Uterus (tissue), 4 donors: Measurements from ENCODE around the gene TICRR. TPM values are rescaled to one million over a fixed set of nuclear protein-coding genes. Genes with fewer than 3 reads are reported as not detected.

ENCODE experiments used
- DNase-seq, 2 donors: peaks; one replicate each; pipeline ENCODE4 v3.0.0-alpha.2; 2019 to 2020
- H3K27ac ChIP-seq, 2 donors: fragments of 200-600 bp; sonication (generic); 1 replicate in 1 of 2; 2 replicates in 1 of 2; pipeline ENCODE4 v1.5.1; 2016 to 2018
- H3K27me3 ChIP-seq, 2 donors: fragments of 200-600 bp; sonication (generic); one replicate each; pipeline ENCODE4 v1.5.1; 2018 to 2019; ENCODE audit warnings: control low read depth in 1 of 2
- H3K36me3 ChIP-seq, 2 donors: fragments of 200-600 bp; sonication (generic); one replicate each; pipeline ENCODE4 v1.5.1; 2019; ENCODE audit warnings: control low read depth in 1 of 2
- H3K4me1 ChIP-seq, 2 donors: fragments of 200-600 bp; sonication (generic); one replicate each; pipeline ENCODE4 v1.5.1; 2018 to 2019; ENCODE audit warnings: control low read depth in 1 of 2
- H3K4me3 ChIP-seq, 2 donors: fragments of 200-600 bp; sonication (generic); 1 replicate in 1 of 2; 2 replicates in 1 of 2; pipeline ENCODE4 v1.5.1; 2018 to 2019; ENCODE audit warnings: mild to moderate bottlenecking in 1 of 2
- H3K9me3 ChIP-seq, 2 donors: fragments of 200-600 bp; sonication (generic); one replicate each; pipeline ENCODE4 v1.5.1; 2019; ENCODE audit warnings: control low read depth in 1 of 2
- CTCF ChIP-seq, 4 experiments: fragments of 200-600 bp in 2 of 4; fragments of 450-650 bp in 2 of 4; sonication (generic) in 2 of 4; IDR thresholded peaks; one replicate each; pipeline ENCODE4 v1.5.1; 2016 to 2019; ENCODE audit warnings: antibody characterized with exemption in 4 of 4, mild to moderate bottlenecking in 2 of 4, moderate library complexity in 1 of 4
- POLR2A ChIP-seq, 2 donors: fragments of 450-650 bp; IDR thresholded peaks; one replicate each; pipeline ENCODE4 v1.6.1; 2016; ENCODE audit warnings: antibody characterized with exemption in 2 of 2, mild to moderate bottlenecking in 1 of 2, moderate library complexity in 1 of 2
- intact Hi-C: fragments of 100-400 bp; cut with DNase I; formaldehyde crosslinking; loops from one replicate; pipeline ENCODE4 v1.15.1; 2023; ENCODE audit warnings: low total_unique reads
- total RNA-seq, 4 donors: library from RNA; depleted of rRNA in 3 of 4; stranded (reverse); fragments of >200 nt in 3 of 4; gene quantifications; one replicate each; pipeline versions ENCODE4 v1.1.0 to v1.2.4, GENCODE V29; 2014 to 2023
- donor health status: DM: yes; HTN: yes; CAD: no.

TICRR gene
- total RNA-seq, 4 donors from 2014 or later: under 0.01 to 3.7 TPM; not detected in 2

GRCh38 chr15:89586651-89587050 is 11.4 kb downstream of the TICRR start:
- TF ChIP-seq POLR2A (IDR thresholded peaks at IDR 0.05) (no peak), CTCF (IDR thresholded peaks at IDR 0.05) (no peak)
- no peaks in the 10 kb centered on the region for H3K36me3 ChIP-seq
- no peaks in the 10 kb centered on the region for H3K4me1 ChIP-seq
- no peak for DNase-seq
- H3K27me3 ChIP-seq: no peaks in the 10 kb centered on the region
- H3K9me3 ChIP-seq: no peaks in the 10 kb centered on the region
- no peak overlapping the region for H3K27ac ChIP-seq
- H3K4me3 ChIP-seq: no peak overlapping the region
- intact Hi-C loops: no loop called here

GRCh38 chr15:89587955-89588354 is 12.7 kb downstream of the TICRR start:
- Histone ChIP-seq H3K4me1 (no peaks in the 10 kb centered on the region), H3K36me3 (no peaks in the 10 kb centered on the region), H3K27me3 (no peaks in the 10 kb centered on the region), H3K4me3 (no peak overlapping the region), H3K27ac (no peak overlapping the region), H3K9me3 (no peaks in the 10 kb centered on the region)
- TF ChIP-seq POLR2A (IDR thresholded peaks at IDR 0.05): no peak
- no peak for TF ChIP-seq CTCF (IDR thresholded peaks at IDR 0.05)
- intact Hi-C loops: no loop called here
- DNase-seq: no peak

GRCh38 chr15:89591834-89592233 is 16.6 kb downstream of the TICRR start:
- Histone ChIP-seq H3K9me3 (no peaks in the 10 kb centered on the region), H3K36me3 (no peaks in the 10 kb centered on the region), H3K4me3 (no peak overlapping the region), H3K27me3 (no peaks in the 10 kb centered on the region), H3K27ac (no peak overlapping the region), H3K4me1 (no peaks in the 10 kb centered on the region)
- DNase-seq: no peak
- intact Hi-C loops: no loop called here
- no peak for TF ChIP-seq POLR2A (IDR thresholded peaks at IDR 0.05)
- no peak for TF ChIP-seq CTCF (IDR thresholded peaks at IDR 0.05)

- Histone ChIP-seq H3K9me3 (no peaks in the 10 kb centered on the region), H3K4me3 (no peak overlapping the region), H3K4me1 (no peaks in the 10 kb centered on the region), H3K36me3 (no peaks in the 10 kb centered on the region), H3K27ac (no peak overlapping the region), H3K27me3 (no peaks in the 10 kb centered on the region)
- intact Hi-C loops: no loop called here
- DNase-seq: no peak
- TF ChIP-seq CTCF (IDR thresholded peaks at IDR 0.05): no peak
Observed at GRCh38 chr15:89593018-89593417, 17.7 kb downstream of the TICRR start.

DNA sequence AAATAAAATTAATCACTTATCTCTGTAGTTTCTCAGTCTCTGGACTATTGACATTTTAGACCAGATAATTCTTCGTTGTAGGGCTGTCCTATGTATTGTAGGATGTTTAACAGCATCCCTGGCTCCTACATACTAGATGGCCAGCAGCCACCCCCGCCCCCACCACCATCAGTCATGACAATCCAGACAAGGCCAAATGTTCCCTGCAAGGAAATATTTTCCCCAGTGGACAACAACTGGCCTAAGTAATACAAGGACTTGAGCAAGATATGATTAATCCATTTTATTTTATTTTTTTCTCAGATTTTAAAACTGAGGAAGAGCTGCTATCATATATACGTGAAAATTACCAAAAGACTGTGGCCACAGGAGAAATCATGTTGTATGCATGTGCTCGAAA is 23.8 kb downstream of the TICRR start:
- Histone ChIP-seq H3K4me1 (no peaks in the 10 kb centered on the region), H3K27ac (no peak overlapping the region), H3K27me3 (no peaks in the 10 kb centered on the region), H3K36me3 (no peaks in the 10 kb centered on the region), H3K4me3 (no peak overlapping the region), H3K9me3 (no peaks in the 10 kb centered on the region)
- intact Hi-C loops: no loop called here
- no peak for TF ChIP-seq CTCF (IDR thresholded peaks at IDR 0.05)
- no peak for TF ChIP-seq POLR2A (IDR thresholded peaks at IDR 0.05)
- DNase-seq: no peak
